Measurements from ENCODE around the gene C1QBP. TPM values are rescaled to one million over a fixed set of nuclear protein-coding genes. Genes with fewer than 3 reads are reported as not detected.

The C1QBP gene
- total RNA-seq, 2 experiments from 2014 or later: 59.9 to 62.9 TPM

DNA sequence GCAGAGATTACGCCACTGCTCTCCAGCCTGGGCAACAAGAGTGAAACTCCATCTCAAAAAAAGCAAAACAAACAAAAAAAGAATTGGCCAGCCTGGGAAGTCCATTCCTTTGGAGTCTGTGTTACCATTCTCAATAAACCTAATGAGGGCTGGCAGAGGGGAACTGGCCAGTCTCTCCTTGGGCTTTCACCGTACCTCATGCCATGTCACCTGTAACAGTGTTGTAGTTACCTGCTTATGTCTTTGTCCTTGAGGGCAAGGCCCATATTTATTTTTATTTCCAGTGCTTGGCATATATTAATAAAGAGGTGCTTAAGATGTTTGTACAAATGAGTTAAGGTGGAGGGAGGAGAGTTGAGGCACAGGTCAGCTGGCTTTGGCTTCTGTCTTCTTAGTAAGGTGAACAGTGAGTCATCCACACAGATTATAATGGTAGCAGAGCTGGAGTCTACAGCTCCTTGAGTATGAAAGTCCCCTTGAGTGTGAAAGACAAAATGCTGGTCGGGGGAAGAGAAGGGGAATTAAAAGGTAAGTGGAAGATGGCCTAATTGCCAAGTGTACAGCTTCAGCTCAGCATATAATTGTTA is 8.4 kb downstream of the C1QBP start:
- ChIA-PET POLR2A (no interaction called here), CTCF (interaction anchor here (0.7 to 1.4 kb wide), 2 partner anchors 9 to 10 kb away, joined by 3 to 4 read pairs; no protein-coding TSS in a partner anchor)
- Mint-ChIP-seq H3K4me1 (ENCODE audit: low read depth) (no peaks in the 10 kb centered on the region), H3K36me3 (ENCODE audit: low read depth) (peaks cover 88% of the 10 kb centered on the region), H3K27me3 (no peaks in the 10 kb centered on the region), H3K27ac (peak overlapping the region; percentile 45), H3K9me3 (no peaks in the 10 kb centered on the region), H3K4me3 (no peak overlapping the region)
- Histone ChIP-seq H3K4me3 (ENCODE audit: low read length) (no peak overlapping the region), H3K27ac (ENCODE audit: low read depth in 1 of 2, low read length in 2 of 2) (no peak overlapping the region), H3K4me1 (ENCODE audit: insufficient read depth, low read length) (peaks cover 5% of the 10 kb centered on the region), H3K36me3 (ENCODE audit: insufficient read depth, low read length) (peaks cover 89% of the 10 kb centered on the region), H3K27me3 (ENCODE audit: control insufficient read depth in 1 of 2, insufficient read depth in 2 of 2, low read length in 2 of 2) (no peaks in the 10 kb centered on the region), H3K9me3 (ENCODE audit: control insufficient read depth in 1 of 2, insufficient read depth in 1 of 2, low read length in 2 of 2) (no peaks in the 10 kb centered on the region)
- ATAC-seq (ENCODE audit: poor library complexity): no peak
- TF ChIP-seq, protein P1, sequence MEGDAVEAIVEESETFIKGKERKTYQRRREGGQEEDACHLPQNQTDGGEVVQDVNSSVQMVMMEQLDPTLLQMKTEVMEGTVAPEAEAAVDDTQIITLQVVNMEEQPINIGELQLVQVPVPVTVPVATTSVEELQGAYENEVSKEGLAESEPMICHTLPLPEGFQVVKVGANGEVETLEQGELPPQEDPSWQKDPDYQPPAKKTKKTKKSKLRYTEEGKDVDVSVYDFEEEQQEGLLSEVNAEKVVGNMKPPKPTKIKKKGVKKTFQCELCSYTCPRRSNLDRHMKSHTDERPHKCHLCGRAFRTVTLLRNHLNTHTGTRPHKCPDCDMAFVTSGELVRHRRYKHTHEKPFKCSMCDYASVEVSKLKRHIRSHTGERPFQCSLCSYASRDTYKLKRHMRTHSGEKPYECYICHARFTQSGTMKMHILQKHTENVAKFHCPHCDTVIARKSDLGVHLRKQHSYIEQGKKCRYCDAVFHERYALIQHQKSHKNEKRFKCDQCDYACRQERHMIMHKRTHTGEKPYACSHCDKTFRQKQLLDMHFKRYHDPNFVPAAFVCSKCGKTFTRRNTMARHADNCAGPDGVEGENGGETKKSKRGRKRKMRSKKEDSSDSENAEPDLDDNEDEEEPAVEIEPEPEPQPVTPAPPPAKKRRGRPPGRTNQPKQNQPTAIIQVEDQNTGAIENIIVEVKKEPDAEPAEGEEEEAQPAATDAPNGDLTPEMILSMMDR (IDR thresholded peaks at IDR 0.05): no peak
- no peak for DNase-seq
- intact Hi-C loops (cut with DNase I, micrococcal nuclease): loop anchor here in 1 of 2 experiments (10.0 kb wide), 1 partner anchor 146 kb away; the partner anchor contains the start of gene RABEP1

DNA sequence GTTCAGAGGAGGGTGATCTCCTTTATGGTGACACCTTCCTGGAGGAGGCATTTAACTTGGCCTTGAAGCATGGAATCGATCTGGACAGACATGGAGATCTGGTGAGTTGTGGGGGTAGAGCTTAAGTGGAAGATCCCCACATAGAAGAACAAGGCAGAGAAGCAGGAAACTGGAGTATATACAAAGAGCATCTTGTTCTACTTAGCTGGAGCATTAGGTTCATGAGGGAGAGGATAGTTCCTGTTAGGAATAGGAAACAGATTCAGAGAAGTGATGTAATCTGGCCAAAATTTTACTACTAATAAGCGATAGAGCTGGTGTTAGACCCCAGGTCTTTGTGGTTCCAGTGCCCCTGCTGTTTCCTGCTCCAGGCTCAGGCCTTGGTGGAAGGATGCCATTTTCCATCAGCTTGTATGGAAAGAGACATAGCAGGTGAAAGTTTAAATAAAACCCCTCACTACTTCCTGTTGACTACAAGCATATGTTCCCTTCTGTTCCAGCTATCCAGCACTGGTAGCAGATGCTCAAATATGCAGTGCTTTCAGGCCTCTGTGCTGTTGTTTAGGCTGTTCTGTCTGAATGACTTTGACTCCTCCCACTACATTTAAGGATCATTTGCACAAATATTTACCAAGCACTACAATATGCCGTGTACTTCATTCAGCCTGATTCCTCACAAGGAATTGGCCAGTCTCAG is 9.6 kb downstream of the C1QBP start:
- ATAC-seq (ENCODE audit: poor library complexity) (no peak), DNase-seq (no peak)
- H3K9me3 Mint-ChIP-seq: no peaks in the 10 kb centered on the region
- no peaks in the 10 kb centered on the region for H3K27me3 Mint-ChIP-seq
- H3K27me3 ChIP-seq (ENCODE audit: control insufficient read depth in 1 of 2, insufficient read depth in 2 of 2, low read length in 2 of 2): no peaks in the 10 kb centered on the region
- ChIA-PET CTCF (interaction anchor here (3.6 kb wide), 1 partner anchor 9 kb away, joined by 21 read pairs; the partner anchor contains the start of gene C1QBP), POLR2A (interaction anchor here (0.9 kb wide), 1 partner anchor 12 kb away, joined by 3 read pairs; no protein-coding TSS in a partner anchor)
- H3K4me3 Mint-ChIP-seq: no peak overlapping the region
- H3K4me1 Mint-ChIP-seq (ENCODE audit: low read depth): peaks cover 5% of the 10 kb centered on the region
- no peak overlapping the region for H3K4me3 ChIP-seq (ENCODE audit: low read length)
- H3K4me1 ChIP-seq (ENCODE audit: insufficient read depth, low read length): no peaks in the 10 kb centered on the region
- no peak overlapping the region for H3K27ac ChIP-seq (ENCODE audit: low read depth in 1 of 2, low read length in 2 of 2)
- intact Hi-C loops (cut with DNase I, micrococcal nuclease): loop anchor here in 1 of 2 experiments (10.0 kb wide), 1 partner anchor 1215 kb away; the partner anchor contains the start of genes KIAA0753 and TXNDC17
- peaks cover 90% of the 10 kb centered on the region for H3K36me3 Mint-ChIP-seq (ENCODE audit: low read depth)
- peaks cover 91% of the 10 kb centered on the region for H3K36me3 ChIP-seq (ENCODE audit: insufficient read depth, low read length)
- H3K9me3 ChIP-seq (ENCODE audit: control insufficient read depth in 1 of 2, insufficient read depth in 1 of 2, low read length in 2 of 2): no peaks in the 10 kb centered on the region
- peak overlapping the region; percentile 21 for H3K27ac Mint-ChIP-seq
- TF ChIP-seq, protein P1 (IDR thresholded peaks at IDR 0.05): no peak

GRCh38 chr17:5425826-5426225 is 13.1 kb downstream of the C1QBP start:
- CTCF ChIA-PET: interaction anchor here (3.6 kb wide), 1 partner anchor 13 kb away, joined by 31 read pairs; the partner anchor contains the start of gene C1QBP
- Histone ChIP-seq H3K4me3 (ENCODE audit: low read length) (no peak overlapping the region), H3K4me1 (ENCODE audit: insufficient read depth, low read length) (peaks cover 6% of the 10 kb centered on the region), H3K27ac (ENCODE audit: low read depth in 1 of 2, low read length in 2 of 2) (no peak overlapping the region), H3K36me3 (ENCODE audit: insufficient read depth, low read length) (peaks cover 88% of the 10 kb centered on the region), H3K9me3 (ENCODE audit: control insufficient read depth in 1 of 2, insufficient read depth in 1 of 2, low read length in 2 of 2) (no peaks in the 10 kb centered on the region), H3K27me3 (ENCODE audit: control insufficient read depth in 1 of 2, insufficient read depth in 2 of 2, low read length in 2 of 2) (no peaks in the 10 kb centered on the region)
- intact Hi-C loops (cut with DNase I, micrococcal nuclease): loop anchor here in 1 of 2 experiments (10.0 kb wide), 1 partner anchor 1219 kb away; the partner anchor contains the start of genes KIAA0753 and TXNDC17
- Mint-ChIP-seq H3K9me3 (no peaks in the 10 kb centered on the region), H3K4me3 (no peak overlapping the region), H3K27me3 (no peaks in the 10 kb centered on the region), H3K27ac (no peak overlapping the region), H3K36me3 (ENCODE audit: low read depth) (peaks cover 82% of the 10 kb centered on the region), H3K4me1 (ENCODE audit: low read depth) (peaks cover 26% of the 10 kb centered on the region)
- ATAC-seq (ENCODE audit: poor library complexity): no peak
- POLR2A ChIA-PET: no interaction called here
- TF ChIP-seq, protein P1 (IDR thresholded peaks at IDR 0.05): no peak
- DNase-seq: no peak
